HG03066 (cell line): ENCODE measurements around the gene TRAM2.

Experiments
- ATAC-seq: cut with Tn5 transposase; IDR thresholded peaks from one replicate; pipeline ENCODE4 v1.9.1; 2021; ENCODE audit warnings: low read depth; ENCODE audit not compliant: unreplicated experiment

Gene TRAM2

GRCh38 chr6:52577022-52577777 is at the start of gene TRAM2:
TRAM2 (minus strand) TSS chr6:52577060; CDS start chr6:52576915, 145 bp downstream.
- ATAC-seq: peak; percentile 52

GRCh38 chr6:52622810-52623209 is 46.0 kb upstream of the TRAM2 start:
- ATAC-seq: no peak

- no peak for ATAC-seq
Observed at GRCh38 chr6:52621631-52622030, 44.8 kb upstream of the TRAM2 start.

GRCh38 chr6:52620906-52621190 is 44.0 kb upstream of the TRAM2 start:
- no peak for ATAC-seq

- no peak for ATAC-seq
Observed at GRCh38 chr6:52620055-52620905, 43.4 kb upstream of the TRAM2 start.

- no peak for ATAC-seq
Observed at GRCh38 chr6:52617087-52617486, 40.2 kb upstream of the TRAM2 start.

GRCh38 chr6:52616059-52616690 is 39.3 kb upstream of the TRAM2 start:
- no peak for ATAC-seq

- ATAC-seq: no peak
Observed at GRCh38 chr6:52612336-52613054, 35.6 kb upstream of the TRAM2 start.

- ATAC-seq: no peak
Observed at GRCh38 chr6:52611833-52612232, 35.0 kb upstream of the TRAM2 start.

- ATAC-seq: no peak
Observed at GRCh38 chr6:52610745-52611355, 34.0 kb upstream of the TRAM2 start.

- ATAC-seq: no peak
Observed at GRCh38 chr6:52610011-52610410, 33.2 kb upstream of the TRAM2 start.

GRCh38 chr6:52605610-52606185 is 28.8 kb upstream of the TRAM2 start:
- no peak for ATAC-seq

- ATAC-seq: no peak
Observed at GRCh38 chr6:52603000-52603795, 26.3 kb upstream of the TRAM2 start.

GRCh38 chr6:52598824-52599190 is 21.9 kb upstream of the TRAM2 start:
- ATAC-seq: no peak

GRCh38 chr6:52598123-52598823 is 21.4 kb upstream of the TRAM2 start:
- ATAC-seq: no peak

- ATAC-seq: no peak
Observed at GRCh38 chr6:52597738-52598122, 20.9 kb upstream of the TRAM2 start.

- ATAC-seq: no peak
Observed at GRCh38 chr6:52596371-52597028, 19.6 kb upstream of the TRAM2 start.

- ATAC-seq: peak; percentile 60
Observed at GRCh38 chr6:52595796-52596130, 18.9 kb upstream of the TRAM2 start.
